Myometrial cell (primary cell): ENCODE results near the gene OR8B8. TPM values are rescaled to one million over a fixed set of nuclear protein-coding genes. Genes with fewer than 3 reads are reported as not detected.

Source experiments
- total RNA-seq: library from RNA; depleted of rRNA; stranded (reverse); fragments of >200 nt; gene quantifications from 2 replicates; pipeline ENCODE4 v1.2.3, GENCODE V29; 2015

OR8B8 gene, protein sequence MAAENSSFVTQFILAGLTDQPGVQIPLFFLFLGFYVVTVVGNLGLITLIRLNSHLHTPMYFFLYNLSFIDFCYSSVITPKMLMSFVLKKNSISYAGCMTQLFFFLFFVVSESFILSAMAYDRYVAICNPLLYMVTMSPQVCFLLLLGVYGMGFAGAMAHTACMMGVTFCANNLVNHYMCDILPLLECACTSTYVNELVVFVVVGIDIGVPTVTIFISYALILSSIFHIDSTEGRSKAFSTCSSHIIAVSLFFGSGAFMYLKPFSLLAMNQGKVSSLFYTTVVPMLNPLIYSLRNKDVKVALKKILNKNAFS
- total RNA-seq = not detected in 2 replicates

GRCh38 chr11:124445646-124446150 lies at the start of gene OR8B8:
Gene OR8B8 (minus strand): TSS chr11:124445696. CDS start chr11:124441085, 4,611 bp downstream.

DNA sequence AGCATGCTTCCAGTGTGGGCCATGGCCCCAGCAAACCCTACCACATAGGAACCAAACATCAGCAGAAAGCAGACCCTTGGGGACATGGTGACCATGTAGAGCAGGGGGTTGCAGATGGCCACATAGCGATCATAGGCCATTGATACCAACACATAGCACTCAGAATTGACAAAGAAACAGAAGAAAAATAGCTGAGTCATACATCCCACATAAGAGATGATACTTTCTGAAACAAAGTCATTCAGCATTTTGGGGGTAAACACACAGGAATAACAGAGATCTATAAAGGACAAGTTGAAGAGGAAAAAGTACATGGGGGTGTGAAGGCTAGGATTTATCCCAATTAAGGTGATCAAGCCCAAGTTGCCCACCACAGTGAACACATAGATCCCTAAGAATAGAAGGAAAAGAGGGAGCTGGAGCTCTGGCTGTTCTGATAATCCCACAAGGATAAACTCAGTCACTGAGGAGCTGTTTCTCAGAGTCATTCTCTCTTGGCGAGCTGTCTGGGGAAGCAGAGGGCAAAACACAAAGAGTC lies 21.0 kb downstream of the OR8B8 start, which contains the start of gene OR8B4:
Gene OR8B4 (minus strand): TSS at position 488 of the 538 bp plus-strand sequence. CDS start 0 bp downstream, at position 488.

GRCh38 chr11:124398924-124399323 lies 46.6 kb downstream of the OR8B8 start, which contains the start of gene OR8B3:
Gene OR8B3 (minus strand): TSS chr11:124399024. CDS start chr11:124397351, 1,673 bp downstream.

Other genes with a start within 250 kb of the OR8B8 start
- not detected in 2 replicates for gene OR8G1, start 204.6 kb downstream of the OR8B8 start, total RNA-seq
- gene OR8G5, start 189.3 kb downstream of the OR8B8 start, total RNA-seq = not detected in 2 replicates
- gene OR8D1, start 131.7 kb downstream of the OR8B8 start, total RNA-seq = not detected in 2 replicates
- gene OR8D2, start 125.5 kb downstream of the OR8B8 start, total RNA-seq = not detected in 2 replicates
- not detected in 2 replicates for gene OR8B2, start 61.2 kb downstream of the OR8B8 start, total RNA-seq
- gene OR8B3, start 46.7 kb downstream of the OR8B8 start, total RNA-seq = not detected in 2 replicates
- not detected in 2 replicates for gene OR8B4, start 20.8 kb downstream of the OR8B8 start, total RNA-seq
- not detected in 2 replicates for gene OR8B12, start 98.0 kb upstream of the OR8B8 start, total RNA-seq
- gene OR8A1, start 124.3 kb upstream of the OR8B8 start, total RNA-seq = not detected in 2 replicates
- gene PANX3, start 165.7 kb upstream of the OR8B8 start, total RNA-seq = not detected in 2 replicates
- 29.2 and 29.4 TPM in 2 replicates for gene TBRG1, start 177.2 kb upstream of the OR8B8 start, total RNA-seq
- 14.9 and 17.3 TPM in 2 replicates for gene SIAE, start 228.0 kb upstream of the OR8B8 start, total RNA-seq
- 32.0 and 46.1 TPM in 2 replicates for gene SPA17, start 228.2 kb upstream of the OR8B8 start, total RNA-seq